ENCODE results near the gene ASCL2. TPM values are rescaled to one million over a fixed set of nuclear protein-coding genes. Genes with fewer than 3 reads are reported as not detected.
A peak's percentile ranks its signal among the peaks of the same experiment; 100 is the strongest.

Gene ASCL2
- total RNA-seq, 2 experiments from 2014 or later: 0.31 to 0.40 TPM

DNA sequence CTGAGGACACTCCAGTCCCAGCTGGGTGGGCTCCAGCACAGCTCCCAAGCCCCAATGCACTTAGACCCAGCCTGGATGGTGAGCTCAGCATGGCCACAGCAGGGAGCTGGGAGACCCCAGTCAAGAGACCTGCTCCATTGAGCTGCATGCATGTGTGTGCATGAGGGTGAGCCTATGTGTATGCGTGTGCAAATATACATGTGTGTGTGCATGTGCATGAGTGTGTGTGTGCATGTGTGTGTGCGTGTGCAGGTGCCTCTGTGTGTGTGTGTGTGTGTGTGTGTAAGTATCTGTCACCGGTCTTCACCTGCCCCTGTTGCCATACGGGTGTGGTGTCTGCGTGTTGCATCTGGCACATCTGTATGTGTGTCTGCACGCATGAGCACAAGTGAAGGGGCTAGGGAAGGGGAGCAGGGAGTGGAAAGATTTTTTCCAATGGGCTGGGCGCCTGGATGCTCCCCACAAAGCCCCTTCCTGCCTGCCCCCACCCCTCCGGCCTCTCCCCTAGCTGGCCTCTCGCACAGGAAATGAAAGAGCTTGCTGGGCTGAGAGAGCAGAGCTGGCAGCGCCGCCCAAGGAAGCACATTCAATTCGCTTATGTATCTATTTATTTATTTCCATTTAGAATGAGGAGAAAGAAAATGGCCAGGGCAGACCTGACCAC is 35.5 kb upstream of the ASCL2 start:
- H3K4me1 Mint-ChIP-seq: peaks cover 43% of the 10 kb centered on the region
- ChIA-PET CTCF (interaction anchor here (0.7 to 7.0 kb wide), 26 partner anchors 9 to 586 kb away, joined by 3 to 134 read pairs (median 4); partner anchors contain the start of genes ASCL2, CD81 and TSSC4), POLR2A (interaction anchor here (0.7 kb wide), 1 partner anchor 14 kb away, joined by 3 read pairs; no protein-coding TSS in a partner anchor)
- H3K9me3 Mint-ChIP-seq: no peaks in the 10 kb centered on the region
- DNase-seq: peak; percentile 42
- H3K27me3 Mint-ChIP-seq: no peaks in the 10 kb centered on the region
- peak overlapping the region; percentile 96 for H3K4me3 Mint-ChIP-seq
- H3K27ac Mint-ChIP-seq: peak overlapping the region; percentile 96
- peaks cover 21% of the 10 kb centered on the region for H3K36me3 Mint-ChIP-seq (ENCODE audit: low read depth)

DNA sequence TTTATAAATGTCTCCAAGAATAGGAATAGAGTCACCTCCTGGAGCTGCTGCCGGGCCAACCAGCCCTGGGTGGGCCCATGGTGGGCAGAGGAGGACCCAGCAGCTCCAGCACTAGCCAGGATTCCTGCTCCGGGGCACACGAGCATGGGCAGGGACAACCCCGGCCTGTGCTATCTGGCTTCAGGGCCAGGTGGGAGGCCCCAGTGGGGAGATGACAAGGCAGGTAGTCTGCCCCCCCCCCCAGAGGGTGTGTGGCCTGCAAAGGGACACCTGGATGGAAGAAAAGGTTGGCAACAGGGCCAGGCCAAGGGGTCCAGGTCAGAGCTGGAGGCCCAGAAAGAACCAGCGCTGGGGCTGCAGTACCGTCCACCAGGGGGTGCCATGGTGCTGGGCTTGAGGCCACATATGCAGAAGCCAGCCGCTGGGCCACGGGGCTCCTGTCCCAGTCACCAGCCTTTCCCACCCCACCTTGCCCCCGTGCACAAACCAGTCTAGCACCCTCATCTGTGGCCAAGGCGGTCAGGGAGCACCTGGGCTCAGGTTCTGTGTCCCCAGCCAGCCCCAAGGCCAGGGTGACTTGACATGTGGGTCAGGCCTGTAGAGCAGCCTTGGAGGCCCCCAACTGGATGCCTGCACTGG is 34.9 kb upstream of the ASCL2 start:
- CTCF ChIA-PET: interaction anchor here (0.6 to 7.0 kb wide), 35 partner anchors 9 to 1704 kb away, joined by 3 to 134 read pairs (median 4); partner anchors contain the start of genes ASCL2, CD81 and TSSC4
- POLR2A ChIA-PET: no interaction called here
- Mint-ChIP-seq H3K36me3 (ENCODE audit: low read depth) (peaks cover 24% of the 10 kb centered on the region), H3K4me1 (peaks cover 47% of the 10 kb centered on the region), H3K4me3 (peak overlapping the region; percentile 96), H3K27me3 (no peaks in the 10 kb centered on the region), H3K9me3 (no peaks in the 10 kb centered on the region), H3K27ac (peak overlapping the region; percentile 96)
- DNase-seq: peak; percentile 71

DNA sequence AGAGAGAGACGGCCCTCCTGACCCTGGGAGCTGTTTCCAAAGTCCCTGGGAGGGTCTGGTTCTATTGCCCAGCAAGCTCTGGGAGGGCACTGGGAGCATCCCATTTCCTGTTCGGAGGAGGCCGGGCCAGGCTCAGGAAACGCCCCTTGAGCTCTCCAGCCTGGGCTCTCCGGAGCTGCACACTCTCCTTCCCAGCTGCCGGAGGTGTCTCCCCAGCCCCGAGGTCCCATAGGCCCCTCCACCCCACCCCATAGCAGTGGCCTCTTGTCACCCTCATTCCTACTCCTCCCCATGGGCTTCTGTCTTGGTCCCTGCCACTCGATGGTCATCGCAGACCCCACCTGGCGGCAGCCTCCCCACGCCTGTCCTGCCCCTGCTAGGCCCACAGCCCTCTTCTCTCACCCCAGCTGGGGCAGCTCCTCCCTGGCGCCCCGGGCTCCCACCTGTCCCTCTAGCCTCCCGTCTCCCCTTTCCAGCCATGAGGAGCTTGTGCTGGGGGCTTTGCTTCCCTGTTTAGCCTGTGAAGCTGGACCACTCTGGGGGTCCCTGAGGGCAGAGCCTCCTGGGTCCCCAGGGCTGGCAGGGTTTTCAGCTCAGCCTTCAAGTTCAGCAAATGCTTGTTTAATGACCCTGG is 34.2 kb upstream of the ASCL2 start:
- no peaks in the 10 kb centered on the region for H3K27me3 Mint-ChIP-seq
- ChIA-PET CTCF (interaction anchor here (0.6 to 7.0 kb wide), 31 partner anchors 8 to 1703 kb away, joined by 3 to 134 read pairs (median 4); partner anchors contain the start of genes CD81 and TSSC4), POLR2A (interaction anchor here (0.9 kb wide), 1 partner anchor 73 kb away, joined by 3 read pairs; the partner anchor contains the start of gene CD81)
- peaks cover 25% of the 10 kb centered on the region for H3K36me3 Mint-ChIP-seq (ENCODE audit: low read depth)
- peak; percentile 5 for DNase-seq
- peak overlapping the region; percentile 78 for H3K27ac Mint-ChIP-seq
- peaks cover 49% of the 10 kb centered on the region for H3K4me1 Mint-ChIP-seq
- peak overlapping the region; percentile 96 for H3K4me3 Mint-ChIP-seq
- no peaks in the 10 kb centered on the region for H3K9me3 Mint-ChIP-seq

DNA sequence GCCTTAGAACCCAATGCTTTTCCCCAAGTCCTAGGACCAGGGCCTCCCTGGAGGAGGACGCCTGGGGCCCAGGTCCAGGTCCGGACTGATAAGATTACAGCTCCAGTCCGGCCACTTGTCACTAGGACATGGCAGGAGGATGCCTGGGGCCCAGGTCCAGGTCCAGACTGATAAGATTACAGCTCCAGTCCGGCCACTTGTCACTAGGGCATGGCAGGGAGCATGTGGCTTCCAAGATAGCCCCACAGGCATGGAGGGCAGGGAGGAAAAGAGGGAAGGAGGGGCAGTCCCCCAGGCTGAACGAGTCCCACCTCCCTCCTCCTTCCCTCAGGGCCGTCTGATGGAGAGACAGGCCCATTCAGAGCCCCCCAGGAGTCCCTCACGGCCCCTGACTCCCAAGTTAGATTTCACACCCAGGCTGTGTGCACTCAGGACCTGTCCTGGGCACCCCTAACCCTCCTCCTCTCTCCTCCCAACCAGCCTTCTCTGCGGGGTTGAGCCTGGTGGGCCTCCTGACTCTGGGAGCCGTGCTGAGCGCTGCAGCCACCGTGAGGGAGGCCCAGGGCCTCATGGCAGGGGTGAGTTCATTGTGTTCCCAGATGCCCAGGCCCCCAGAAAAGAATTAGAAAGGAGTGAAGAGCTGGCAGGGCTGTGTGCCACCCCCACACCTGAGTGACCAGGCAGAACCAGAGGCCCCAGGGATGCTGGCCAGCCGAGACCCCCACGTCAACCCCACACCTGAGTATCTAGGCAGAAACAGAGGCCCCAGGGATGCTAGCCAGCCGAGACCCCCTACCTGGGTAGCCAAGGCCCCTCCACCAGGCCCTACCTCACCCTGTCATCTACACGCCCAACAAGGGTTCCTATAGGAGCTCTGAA is 33.5 kb upstream of the ASCL2 start:
- peak overlapping the region; percentile 85 for H3K27ac Mint-ChIP-seq
- no peaks in the 10 kb centered on the region for H3K27me3 Mint-ChIP-seq

DNA sequence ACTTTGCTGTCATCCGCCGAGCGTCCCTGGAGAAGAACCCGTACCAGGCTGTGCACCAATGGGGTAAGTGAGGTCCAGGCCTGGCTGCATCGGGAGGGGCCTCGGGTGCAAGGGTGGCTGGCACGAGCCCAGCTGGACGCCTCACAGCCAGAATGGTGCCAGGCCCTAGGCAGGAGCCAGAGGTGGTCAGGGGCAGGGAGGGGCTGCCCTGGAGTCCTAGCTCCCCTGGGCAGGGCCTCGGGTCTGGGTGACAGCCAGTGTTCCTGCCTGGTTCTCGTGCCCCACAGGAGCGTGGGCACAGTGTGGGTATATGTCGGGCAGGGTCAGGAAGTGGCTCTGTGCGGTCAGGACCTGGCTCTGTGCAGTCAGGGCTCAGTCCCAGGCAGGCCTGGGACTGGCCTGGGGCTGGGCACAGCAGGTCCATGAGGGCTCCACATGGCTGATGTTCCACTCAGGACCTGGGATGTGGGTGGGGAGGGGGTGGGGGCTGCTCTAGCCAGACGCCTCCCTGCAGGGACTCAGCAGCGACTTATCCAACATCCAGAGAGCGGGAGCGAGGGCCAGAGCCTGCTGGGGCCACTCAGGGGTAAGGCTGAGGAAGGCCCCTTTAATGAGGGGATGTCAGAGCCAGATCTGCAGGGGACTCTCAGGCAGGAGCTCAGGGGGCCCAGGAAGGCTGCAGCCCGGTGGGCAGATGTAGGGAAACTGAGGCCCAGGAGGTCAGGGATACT is 32.7 kb upstream of the ASCL2 start:
- H3K4me3 Mint-ChIP-seq: peak overlapping the region; percentile 96
- H3K36me3 Mint-ChIP-seq (ENCODE audit: low read depth): peaks cover 36% of the 10 kb centered on the region
- H3K4me1 Mint-ChIP-seq: peaks cover 57% of the 10 kb centered on the region
- POLR2A ChIA-PET: no interaction called here
- DNase-seq: no peak
- no peaks in the 10 kb centered on the region for H3K9me3 Mint-ChIP-seq
- CTCF ChIA-PET: interaction anchor here (0.7 to 7.0 kb wide), 11 partner anchors 10 to 230 kb away, joined by 3 to 134 read pairs (median 4); partner anchors contain the start of genes CD81 and TSSC4
- peak overlapping the region; percentile 95 for H3K27ac Mint-ChIP-seq
- H3K27me3 Mint-ChIP-seq: no peaks in the 10 kb centered on the region

More for the DNA sequence above, 33.5 kb upstream of the ASCL2 start:
- POLR2A ChIA-PET: interaction anchor here (0.9 kb wide), 1 partner anchor 73 kb away, joined by 3 read pairs; the partner anchor contains the start of gene CD81
- Mint-ChIP-seq H3K9me3 (no peaks in the 10 kb centered on the region), H3K36me3 (ENCODE audit: low read depth) (peaks cover 33% of the 10 kb centered on the region), H3K4me1 (peaks cover 56% of the 10 kb centered on the region), H3K4me3 (peak overlapping the region; percentile 96)
- no peak for DNase-seq
- CTCF ChIA-PET: interaction anchor here (0.8 to 7.0 kb wide), 14 partner anchors 7 to 228 kb away, joined by 3 to 134 read pairs (median 8); partner anchors contain the start of gene TSSC4

DNA sequence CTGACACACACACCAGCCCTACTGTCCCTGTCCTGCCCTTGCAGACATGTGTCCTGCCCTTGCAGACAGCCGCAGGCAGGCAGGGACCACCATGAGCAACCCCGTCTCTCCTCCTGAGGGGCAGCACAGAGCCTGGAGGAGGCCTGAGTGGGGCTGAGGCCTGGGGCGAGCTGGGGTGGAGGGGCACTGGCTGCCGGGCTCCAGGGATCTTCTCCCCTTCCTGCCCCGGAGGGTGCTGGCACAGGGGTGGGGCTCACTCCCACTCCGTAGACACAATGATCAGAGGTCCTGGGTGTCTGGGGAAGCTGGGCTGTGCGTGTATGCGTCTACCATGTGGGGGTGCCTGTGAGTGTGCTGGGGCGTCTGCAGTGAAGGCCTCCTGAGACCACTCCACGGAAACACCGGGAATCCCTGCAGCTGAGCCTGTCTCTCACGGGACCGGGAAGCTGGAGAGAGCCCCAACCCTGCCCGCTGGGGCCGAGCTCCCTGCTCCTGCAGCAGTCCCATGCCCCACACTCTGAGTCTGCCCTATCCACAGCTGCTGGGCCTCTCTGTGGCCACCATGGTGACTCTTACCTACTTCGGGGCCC is 32.0 kb upstream of the ASCL2 start:
- peaks cover 40% of the 10 kb centered on the region for H3K36me3 Mint-ChIP-seq (ENCODE audit: low read depth)
- peak; percentile 45 for DNase-seq
- ChIA-PET POLR2A (no interaction called here), CTCF (interaction anchor here (0.6 to 3.0 kb wide), 10 partner anchors 35 to 231 kb away, joined by 3 to 37 read pairs (median 3); partner anchors contain the start of genes CD81 and TSSC4)
- peaks cover 61% of the 10 kb centered on the region for H3K4me1 Mint-ChIP-seq
- H3K27me3 Mint-ChIP-seq: no peaks in the 10 kb centered on the region
- H3K4me3 Mint-ChIP-seq: peak overlapping the region; percentile 96
- H3K27ac Mint-ChIP-seq: peak overlapping the region; percentile 95
- H3K9me3 Mint-ChIP-seq: no peaks in the 10 kb centered on the region

DNA sequence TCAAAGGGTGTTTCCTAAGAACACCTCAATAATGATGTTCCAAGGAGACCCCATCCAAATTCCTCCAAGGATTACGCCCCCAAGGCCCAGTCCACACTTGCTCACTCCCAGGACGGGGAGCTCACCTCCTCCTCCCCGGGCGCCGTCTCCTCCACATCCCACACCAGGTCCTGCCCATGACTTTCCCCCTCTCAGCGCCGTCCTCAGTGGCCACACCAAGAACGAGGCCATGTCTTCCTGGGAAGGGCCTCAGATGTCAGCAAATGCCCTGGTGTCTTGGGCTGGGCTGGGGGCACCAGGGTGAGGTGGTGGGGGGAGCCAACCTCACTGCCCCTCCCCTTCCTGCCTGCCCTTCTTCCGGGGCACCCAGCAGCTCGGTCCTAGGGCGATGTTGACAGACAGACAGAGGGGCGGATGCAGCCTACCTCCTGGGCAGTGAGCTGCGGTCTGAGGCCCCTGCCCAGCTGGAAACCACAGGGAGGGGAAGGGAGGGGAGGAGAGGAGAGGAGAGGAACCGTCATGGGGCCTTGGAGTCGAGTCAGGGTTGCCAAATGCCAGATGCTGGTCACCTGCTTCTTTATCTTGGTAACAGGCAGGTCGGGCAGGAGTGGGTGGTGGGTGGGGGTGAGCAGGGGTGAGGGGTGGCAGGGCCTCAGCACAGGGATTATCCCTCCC is 31.4 kb upstream of the ASCL2 start, which contains the start of the genes C11orf21 and TSPAN32:
Gene C11orf21 (minus strand): TSS at position 288 of the 675 bp plus-strand sequence. CDS start 110 bp downstream, at position 178.
Gene TSPAN32 (plus strand): TSS at position 383 of the 675 bp plus-strand sequence. CDS start 137 bp downstream, at position 520.
- ChIA-PET POLR2A (no interaction called here), CTCF (interaction anchor here (0.6 to 3.0 kb wide), 9 partner anchors 70 to 232 kb away, joined by 3 to 37 read pairs (median 3); no protein-coding TSS in a partner anchor)
- peak; percentile 80 for DNase-seq
- Mint-ChIP-seq H3K27me3 (no peaks in the 10 kb centered on the region), H3K9me3 (no peaks in the 10 kb centered on the region), H3K36me3 (ENCODE audit: low read depth) (peaks cover 43% of the 10 kb centered on the region), H3K27ac (peak within 1 kb of the TSS; percentile 95), H3K4me3 (peak within 1 kb of the TSS; percentile 96), H3K4me1 (peaks cover 63% of the 10 kb centered on the region)

DNA sequence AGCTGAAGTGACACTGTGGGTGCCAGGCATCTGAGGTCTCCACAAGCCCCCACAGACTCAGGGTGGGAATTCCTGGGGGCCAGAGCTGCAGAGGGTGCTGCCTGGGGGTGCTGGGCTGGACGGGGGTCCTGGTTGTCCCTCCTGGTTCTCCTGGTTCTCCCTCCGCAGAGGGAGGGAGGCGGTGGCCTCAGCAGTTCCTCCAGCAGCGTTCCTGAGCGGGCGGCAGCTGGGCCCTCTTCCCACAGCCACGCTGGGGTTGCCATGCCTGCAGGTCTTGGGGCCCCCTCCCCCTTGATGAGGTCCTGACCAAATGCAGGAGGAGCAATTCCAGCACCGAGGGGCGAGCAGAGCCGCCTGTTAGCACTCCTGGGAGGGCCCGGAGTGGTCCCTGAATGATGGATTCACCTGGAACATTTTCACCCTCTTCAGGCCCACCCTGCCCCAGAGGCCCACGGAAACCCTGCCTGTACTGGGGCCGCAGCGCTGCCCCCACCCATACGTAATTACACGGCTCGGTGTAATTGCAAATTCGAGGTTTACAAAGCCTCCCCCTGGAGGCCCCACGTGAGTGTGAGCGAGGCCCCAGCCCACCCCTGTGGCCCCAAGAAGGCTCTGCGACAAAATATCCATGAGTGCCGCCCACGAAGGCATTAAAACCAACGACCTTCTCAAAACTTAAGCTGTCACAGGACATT is 30.7 kb upstream of the ASCL2 start:
- ChIA-PET CTCF (interaction anchor here (0.9 to 3.0 kb wide), 6 partner anchors 31 to 150 kb away, joined by 3 to 37 read pairs (median 4); no protein-coding TSS in a partner anchor), POLR2A (no interaction called here)
- DNase-seq: no peak
- H3K36me3 Mint-ChIP-seq (ENCODE audit: low read depth): peaks cover 42% of the 10 kb centered on the region
- peak overlapping the region; percentile 95 for H3K27ac Mint-ChIP-seq
- no peaks in the 10 kb centered on the region for H3K9me3 Mint-ChIP-seq
- H3K4me3 Mint-ChIP-seq: peak overlapping the region; percentile 96
- peaks cover 58% of the 10 kb centered on the region for H3K4me1 Mint-ChIP-seq
- no peaks in the 10 kb centered on the region for H3K27me3 Mint-ChIP-seq

DNA sequence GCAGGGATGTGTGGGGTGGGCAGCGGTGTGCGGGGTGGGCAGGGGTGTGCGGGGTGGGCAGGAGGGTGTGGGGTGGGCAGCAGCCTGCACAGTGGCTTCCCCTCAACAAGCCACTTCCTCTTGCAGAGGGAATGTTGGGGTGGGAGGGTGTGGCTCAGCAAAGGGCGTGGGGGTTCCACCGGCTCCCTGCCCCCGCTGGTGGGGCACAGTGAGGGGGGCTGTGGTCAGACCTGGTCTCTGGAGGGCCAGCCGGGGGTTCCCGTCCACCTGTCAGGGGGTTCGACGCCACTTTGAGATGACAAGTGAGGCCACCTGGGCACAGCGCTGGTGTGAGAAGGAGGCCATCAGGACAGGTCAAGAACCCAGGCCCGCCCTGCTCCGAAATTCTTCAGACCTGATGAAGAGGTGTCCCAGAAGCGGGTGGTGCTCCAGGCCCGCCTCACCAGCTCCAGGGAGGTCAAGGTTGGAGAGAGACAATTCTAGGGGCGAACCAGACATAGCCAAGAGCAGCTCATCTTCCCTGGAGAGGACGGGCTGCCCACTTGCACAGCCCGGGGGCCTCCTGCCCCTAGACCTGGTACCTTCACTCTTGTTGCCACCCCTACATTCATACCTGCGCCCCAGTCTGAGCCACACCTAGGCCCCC is 30.0 kb upstream of the ASCL2 start:
- ChIA-PET CTCF (interaction anchor here (0.9 to 3.0 kb wide), 5 partner anchors 21 to 149 kb away, joined by 3 to 37 read pairs (median 3); no protein-coding TSS in a partner anchor), POLR2A (no interaction called here)
- Mint-ChIP-seq H3K36me3 (ENCODE audit: low read depth) (peaks cover 40% of the 10 kb centered on the region), H3K9me3 (no peaks in the 10 kb centered on the region), H3K27me3 (no peaks in the 10 kb centered on the region), H3K4me3 (peak overlapping the region; percentile 96), H3K4me1 (peaks cover 51% of the 10 kb centered on the region), H3K27ac (peak overlapping the region; percentile 95)
- DNase-seq: peak; percentile 45

All from activated CD4-positive, alpha-beta T cell treated with anti-CD3 and anti-CD28 coated beads, Interleukin-2, amount 10 ng/mL, durations not matched to agents 7 days and 5 days (primary cell).